GM18858 (cell line): ENCODE measurements around the gene CDK10.
"Not testable (repeated sequence)": the region's sequence is repeated elsewhere in the genome, so short reads cannot be mapped to it uniquely, and the experiment has no call there.

Experiments
- ATAC-seq: cut with Tn5 transposase; IDR thresholded peaks from one replicate; pipeline ENCODE4 v1.9.1; 2021; ENCODE audit not compliant: unreplicated experiment

The CDK10 gene

GRCh38 chr16:89686520-89687091, at the start of gene CDK10:
TSS of gene CDK10 (plus strand) at chr16:89686689. CDS start at chr16:89686711, 22 bp downstream.
- ATAC-seq = peak; percentile 74

GRCh38 chr16:89637379-89637778, 49.1 kb upstream of the CDK10 start:
- no peak for ATAC-seq

GRCh38 chr16:89638455-89638854, 48.0 kb upstream of the CDK10 start:
- no peak for ATAC-seq

- ATAC-seq = no peak
Measured at GRCh38 chr16:89639385-89639784, 47.1 kb upstream of the CDK10 start.

- no peak for ATAC-seq
Measured at GRCh38 chr16:89641458-89642119, 44.9 kb upstream of the CDK10 start.

- no peak for ATAC-seq
Measured at GRCh38 chr16:89642574-89642973, 43.9 kb upstream of the CDK10 start.

GRCh38 chr16:89643769-89644300, 42.7 kb upstream of the CDK10 start:
- no peak for ATAC-seq

GRCh38 chr16:89645122-89645521, 41.4 kb upstream of the CDK10 start:
- no peak for ATAC-seq

GRCh38 chr16:89646270-89646669, 40.2 kb upstream of the CDK10 start:
- ATAC-seq = no peak

GRCh38 chr16:89646906-89647305, 39.6 kb upstream of the CDK10 start:
- ATAC-seq = no peak

- no peak for ATAC-seq
Measured at GRCh38 chr16:89651584-89651983, 34.9 kb upstream of the CDK10 start.

GRCh38 chr16:89653656-89654295, 32.7 kb upstream of the CDK10 start:
- ATAC-seq = no peak

- no peak for ATAC-seq
Measured at GRCh38 chr16:89655062-89655643, 31.3 kb upstream of the CDK10 start.

- no peak for ATAC-seq
Measured at GRCh38 chr16:89656435-89657121, 29.9 kb upstream of the CDK10 start.

- ATAC-seq = peak; percentile 80
Measured at GRCh38 chr16:89657442-89658220, 28.9 kb upstream of the CDK10 start, which contains the start of the genes CHMP1A and SPATA33. TSS of gene CHMP1A (minus strand) at chr16:89657708. CDS start at chr16:89657588, 120 bp downstream. TSS of gene SPATA33 (plus strand) at chr16:89657836. CDS start at chr16:89657912, 76 bp downstream.

GRCh38 chr16:89658221-89658879, 28.1 kb upstream of the CDK10 start:
- ATAC-seq = no peak

- no peak for ATAC-seq
Measured at GRCh38 chr16:89660146-89660545, 26.3 kb upstream of the CDK10 start.

- no peak for ATAC-seq
Measured at GRCh38 chr16:89661215-89661614, 25.3 kb upstream of the CDK10 start.

- not testable (repeated sequence) for ATAC-seq
Measured at GRCh38 chr16:89664238-89664637, 22.3 kb upstream of the CDK10 start.

- not testable (repeated sequence) for ATAC-seq
Measured at GRCh38 chr16:89667000-89667399, 19.5 kb upstream of the CDK10 start.
